IPS-11a (cell line): ENCODE measurements around the gene FOXD4L5.
"Not testable (repeated sequence)": the region's sequence is repeated elsewhere in the genome, so short reads cannot be mapped to it uniquely, and the experiment has no call there.

Experiments
- H3K4me3 ChIP-seq: one replicate; pipeline ENCODE4 v1.5.1; 2013; ENCODE audit warnings: low read depth, low read length, control low read depth

The FOXD4L5 gene

GRCh38 chr9:65285109-65285508 is at the start of gene FOXD4L5:
Gene FOXD4L5 (minus strand): TSS chr9:65285209. CDS start chr9:65284377, 832 bp downstream.
- not testable (repeated sequence) for H3K4me3 ChIP-seq

DNA sequence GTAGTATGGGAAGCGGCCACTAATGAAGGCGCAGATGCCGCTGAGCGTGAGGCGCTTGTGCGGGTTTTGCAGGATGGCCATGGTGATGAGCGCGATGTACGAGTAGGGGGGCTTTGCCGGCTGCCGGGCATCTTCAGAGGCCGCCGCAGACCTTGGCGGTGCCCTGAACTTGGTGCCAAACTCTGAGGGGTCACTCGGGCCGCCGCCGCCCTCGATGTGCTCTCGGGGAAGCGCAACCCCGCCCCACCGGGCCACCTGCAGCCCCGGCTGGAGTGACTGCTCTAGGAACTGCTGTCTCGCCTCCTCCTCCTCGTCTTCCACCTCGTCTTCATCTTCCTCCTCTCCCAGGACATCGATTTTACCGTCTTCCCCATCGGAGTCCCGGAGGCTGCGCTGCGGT is 1.1 kb downstream of the FOXD4L5 start:
- H3K4me3 ChIP-seq: not testable (repeated sequence)

GRCh38 chr9:65282976-65283375 is 2.0 kb downstream of the FOXD4L5 start:
- not testable (repeated sequence) for H3K4me3 ChIP-seq
